ENCODE data around the gene AZU1.

DNA sequence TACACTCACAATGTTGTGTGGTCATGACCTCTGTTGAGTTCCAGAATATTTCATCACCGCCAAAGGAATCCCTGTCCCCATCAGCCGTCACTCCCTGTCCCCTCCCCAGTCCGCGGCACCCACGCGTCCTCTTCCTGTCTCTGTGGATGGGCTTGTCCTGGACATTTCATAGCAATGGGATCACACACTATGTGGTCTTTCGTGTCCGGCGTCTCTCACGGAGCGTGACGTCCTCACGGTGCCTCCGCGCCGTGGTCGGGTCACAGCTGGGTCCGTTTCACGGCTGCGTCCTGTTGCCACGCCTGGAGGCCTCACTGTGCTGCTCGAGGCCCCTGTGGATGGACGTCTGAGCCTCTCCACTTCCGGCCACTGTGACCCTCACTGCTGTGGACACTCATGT, 6.6 kb downstream of the AZU1 start:
- TF ChIP-seq, protein P1, sequence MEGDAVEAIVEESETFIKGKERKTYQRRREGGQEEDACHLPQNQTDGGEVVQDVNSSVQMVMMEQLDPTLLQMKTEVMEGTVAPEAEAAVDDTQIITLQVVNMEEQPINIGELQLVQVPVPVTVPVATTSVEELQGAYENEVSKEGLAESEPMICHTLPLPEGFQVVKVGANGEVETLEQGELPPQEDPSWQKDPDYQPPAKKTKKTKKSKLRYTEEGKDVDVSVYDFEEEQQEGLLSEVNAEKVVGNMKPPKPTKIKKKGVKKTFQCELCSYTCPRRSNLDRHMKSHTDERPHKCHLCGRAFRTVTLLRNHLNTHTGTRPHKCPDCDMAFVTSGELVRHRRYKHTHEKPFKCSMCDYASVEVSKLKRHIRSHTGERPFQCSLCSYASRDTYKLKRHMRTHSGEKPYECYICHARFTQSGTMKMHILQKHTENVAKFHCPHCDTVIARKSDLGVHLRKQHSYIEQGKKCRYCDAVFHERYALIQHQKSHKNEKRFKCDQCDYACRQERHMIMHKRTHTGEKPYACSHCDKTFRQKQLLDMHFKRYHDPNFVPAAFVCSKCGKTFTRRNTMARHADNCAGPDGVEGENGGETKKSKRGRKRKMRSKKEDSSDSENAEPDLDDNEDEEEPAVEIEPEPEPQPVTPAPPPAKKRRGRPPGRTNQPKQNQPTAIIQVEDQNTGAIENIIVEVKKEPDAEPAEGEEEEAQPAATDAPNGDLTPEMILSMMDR (IDR thresholded peaks at IDR 0.05): no peak
- TF ChIP-seq POLR2A (IDR thresholded peaks at IDR 0.05): no peak

All from thyroid gland (tissue), 4 donors.